GM19239 (cell line): Measurements from ENCODE around the gene MRPL53.

Experiments used
- DNase-seq: peaks from one replicate; pipeline ENCODE4 v3.0.0; 2011; ENCODE audit warnings: low spot score; ENCODE audit not compliant: insufficient read length
- FAIRE-seq: peaks from 2 replicates; lab custom pipeline; 2011; peaks lifted over from hg19 to GRCh38; lab: Jason Lieb, UNC

The MRPL53 gene

DNA sequence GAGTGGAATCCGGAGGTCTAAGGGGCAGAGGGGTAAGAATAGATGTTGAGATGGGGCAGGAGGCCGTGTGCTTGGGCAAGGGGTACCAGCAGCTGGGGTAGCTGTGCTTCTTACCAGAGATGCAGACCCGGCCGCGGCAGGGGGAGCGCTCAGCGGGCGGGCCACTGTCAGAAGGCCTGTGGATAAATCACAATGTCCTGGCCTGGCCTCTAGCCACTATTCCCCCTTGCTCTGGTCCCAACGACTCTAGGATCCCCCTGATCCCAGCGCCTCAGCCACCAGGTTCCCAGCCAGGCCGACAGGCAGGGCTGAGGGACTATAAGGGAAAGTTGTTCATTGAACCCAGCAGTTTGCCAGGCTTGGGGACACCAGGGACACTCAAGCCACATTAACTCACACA is 42.0 kb downstream of the MRPL53 start:
- DNase-seq (no peak), FAIRE-seq (no peak)

GRCh38 chr2:74429487-74430451 is 42.7 kb downstream of the MRPL53 start:
- DNase-seq (no peak), FAIRE-seq (no peak)

- DNase-seq (no peak), FAIRE-seq (no peak)
These were observed 43.8 kb downstream of the MRPL53 start for GRCh38 chr2:74428675-74429074.

DNA sequence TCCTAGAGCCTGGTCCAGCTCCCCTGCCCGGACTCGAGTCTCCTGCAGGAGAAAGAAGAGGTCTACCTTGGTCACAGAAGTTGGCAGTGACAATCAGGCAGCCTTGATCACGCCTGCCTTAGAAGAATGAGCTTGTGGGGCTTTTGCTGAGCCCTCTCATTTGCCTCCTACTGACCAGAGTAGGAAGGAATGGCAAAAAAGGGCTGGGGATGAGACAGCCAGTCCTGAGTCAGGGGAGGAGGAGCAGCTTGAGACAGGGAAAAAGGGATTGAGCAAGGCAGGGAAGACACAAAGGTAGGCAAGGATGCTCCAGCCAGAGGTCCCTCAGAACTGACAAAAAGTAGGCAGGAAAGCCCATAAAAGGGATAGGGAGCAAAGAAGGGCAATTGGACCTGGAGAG is 44.9 kb downstream of the MRPL53 start:
- DNase-seq (no peak), FAIRE-seq (no peak)

GRCh38 chr2:74426181-74426758 is 46.2 kb downstream of the MRPL53 start:
- no peak for FAIRE-seq
- no peak for DNase-seq

GRCh38 chr2:74425523-74425922 is 47.0 kb downstream of the MRPL53 start:
- DNase-seq, result no peak
- no peak for FAIRE-seq

DNA sequence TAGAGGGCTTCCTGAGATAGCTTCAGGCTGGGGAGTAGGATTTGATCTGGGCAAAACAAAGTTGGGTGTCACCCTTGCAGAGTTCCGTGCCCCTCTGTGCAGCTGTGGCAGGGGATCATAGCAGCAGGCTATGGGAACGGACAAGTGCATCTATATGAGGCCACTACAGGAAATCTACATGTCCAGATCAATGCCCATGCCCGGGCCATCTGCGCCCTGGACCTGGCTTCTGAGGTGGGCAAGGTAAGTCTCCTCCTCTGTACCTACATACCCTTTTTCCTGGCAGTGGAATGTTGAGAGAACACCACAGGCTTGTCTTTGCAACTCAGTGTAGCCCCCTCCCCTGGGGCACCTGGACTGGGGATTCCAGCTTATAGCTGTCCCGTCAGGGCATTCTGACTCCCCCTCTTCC is 47.5 kb downstream of the MRPL53 start:
- DNase-seq (no peak), FAIRE-seq (no peak)

DNA sequence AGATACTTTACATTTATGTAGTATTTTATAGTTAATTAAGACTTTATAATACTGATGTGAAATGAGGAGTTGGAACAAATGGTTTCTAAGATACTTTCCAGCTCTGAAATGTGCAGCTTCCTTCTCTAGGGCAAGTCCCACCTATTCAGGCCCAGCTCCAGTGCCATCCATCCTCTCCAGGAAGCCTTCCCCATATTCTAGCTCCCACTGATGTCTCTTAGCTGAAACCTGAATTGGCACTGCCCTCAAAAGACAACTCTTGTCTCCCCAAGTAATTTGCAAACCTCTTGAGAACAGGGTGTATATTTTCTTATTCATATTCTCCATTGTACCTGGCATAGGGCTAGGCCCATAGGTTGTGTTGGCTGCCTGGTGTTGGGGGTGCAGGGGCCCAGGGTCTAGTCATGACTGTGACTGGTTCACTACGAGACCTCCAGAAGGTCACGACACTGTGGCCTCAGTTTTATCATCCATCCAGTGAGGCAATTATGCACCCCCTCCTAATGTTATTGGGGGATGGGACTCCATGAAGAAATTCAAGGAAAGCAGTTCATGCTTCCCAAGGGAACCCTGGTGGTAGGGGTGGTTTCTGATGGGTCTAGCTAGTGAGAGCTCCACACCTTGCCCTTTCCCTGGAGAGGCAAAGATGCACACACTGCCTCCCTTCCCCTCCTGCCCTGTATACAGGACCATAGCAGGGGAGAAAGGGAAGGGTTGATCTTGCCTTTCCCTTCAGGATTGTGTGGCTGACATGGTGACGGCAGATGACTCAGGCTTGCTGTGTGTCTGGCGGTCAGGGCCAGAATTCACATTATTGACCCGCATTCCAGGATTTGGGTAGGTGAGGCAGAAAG is 48.1 kb downstream of the MRPL53 start:
- DNase-seq (no peak), FAIRE-seq (no peak)

DNA sequence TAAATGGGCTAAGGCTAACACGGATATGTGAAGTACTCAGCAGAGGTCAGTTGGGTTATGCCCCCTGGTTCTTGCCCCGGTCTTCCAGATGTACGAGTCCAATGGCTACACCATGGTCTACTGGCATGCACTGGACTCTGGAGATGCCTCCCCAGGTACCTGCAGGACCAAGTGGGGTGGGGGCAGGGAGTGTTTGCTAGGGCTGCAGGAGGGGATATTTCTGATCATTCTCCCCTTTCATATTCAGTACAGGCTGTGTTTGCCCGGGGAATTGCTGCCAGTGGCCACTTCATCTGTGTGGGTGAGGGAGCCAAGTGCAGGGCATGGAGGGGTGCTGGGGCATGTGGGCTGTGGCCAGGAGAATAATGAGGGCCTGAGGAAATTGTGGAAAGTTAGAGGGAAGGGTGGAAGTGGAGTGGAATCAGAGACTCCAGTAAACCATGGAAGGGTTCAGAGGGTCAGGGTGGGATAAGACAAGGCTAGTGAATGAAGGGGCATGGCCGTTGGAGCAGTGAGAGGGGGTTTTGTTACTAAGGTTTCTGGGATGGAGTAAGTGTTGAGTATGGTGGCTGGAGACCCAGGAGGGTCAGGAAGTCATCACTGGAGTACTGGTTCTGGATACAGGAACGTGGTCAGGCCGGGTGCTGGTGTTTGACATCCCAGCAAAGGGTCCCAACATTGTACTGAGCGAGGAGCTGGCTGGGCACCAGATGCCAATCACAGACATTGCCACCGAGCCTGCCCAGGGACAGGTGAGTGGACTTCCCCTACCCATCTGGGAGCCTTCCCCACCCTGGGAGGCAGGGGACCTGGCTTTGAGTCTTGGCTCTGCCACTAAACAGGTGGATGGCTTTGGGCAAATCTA is 49.0 kb downstream of the MRPL53 start:
- FAIRE-seq (no peak), DNase-seq (no peak)
